Upper lobe of left lung (tissue), 4 donors: Measurements from ENCODE around the gene ZBED4.

Experiments
- EP300 ChIP-seq, 4 donors: sonication (generic); formaldehyde crosslinking; IDR thresholded peaks; one replicate each; pipeline ENCODE4 v1.5.1; 2017; ENCODE audit warnings: antibody characterized with exemption in 4 of 4, control low read depth in 2 of 4
- POLR2A ChIP-seq, 4 donors: fragments of 450-650 bp; IDR thresholded peaks; one replicate each; pipeline ENCODE4 v1.5.1; 2016 to 2017; ENCODE audit warnings: antibody characterized with exemption in 4 of 4, mild to moderate bottlenecking in 2 of 4
- POLR2AphosphoS5 ChIP-seq, 2 donors: sonication (generic); formaldehyde crosslinking; IDR thresholded peaks; one replicate each; pipeline ENCODE4 v1.5.1; 2017; ENCODE audit warnings: antibody characterized with exemption in 2 of 2
- TF ChIP-seq, protein P1 (sequence below), 6 experiments: fragments of 450-650 bp in 4 of 6; fragments of 200-600 bp in 2 of 6; sonication (generic) in 2 of 6; IDR thresholded peaks; one replicate each; pipeline ENCODE4 v1.5.1; 2016 to 2019; ENCODE audit warnings: antibody characterized with exemption in 6 of 6

GRCh38 chr22:49910229-49911155 is 56.8 kb downstream of the ZBED4 start:
- no peak for TF ChIP-seq POLR2A (IDR thresholded peaks at IDR 0.05)
- TF ChIP-seq, protein P1, sequence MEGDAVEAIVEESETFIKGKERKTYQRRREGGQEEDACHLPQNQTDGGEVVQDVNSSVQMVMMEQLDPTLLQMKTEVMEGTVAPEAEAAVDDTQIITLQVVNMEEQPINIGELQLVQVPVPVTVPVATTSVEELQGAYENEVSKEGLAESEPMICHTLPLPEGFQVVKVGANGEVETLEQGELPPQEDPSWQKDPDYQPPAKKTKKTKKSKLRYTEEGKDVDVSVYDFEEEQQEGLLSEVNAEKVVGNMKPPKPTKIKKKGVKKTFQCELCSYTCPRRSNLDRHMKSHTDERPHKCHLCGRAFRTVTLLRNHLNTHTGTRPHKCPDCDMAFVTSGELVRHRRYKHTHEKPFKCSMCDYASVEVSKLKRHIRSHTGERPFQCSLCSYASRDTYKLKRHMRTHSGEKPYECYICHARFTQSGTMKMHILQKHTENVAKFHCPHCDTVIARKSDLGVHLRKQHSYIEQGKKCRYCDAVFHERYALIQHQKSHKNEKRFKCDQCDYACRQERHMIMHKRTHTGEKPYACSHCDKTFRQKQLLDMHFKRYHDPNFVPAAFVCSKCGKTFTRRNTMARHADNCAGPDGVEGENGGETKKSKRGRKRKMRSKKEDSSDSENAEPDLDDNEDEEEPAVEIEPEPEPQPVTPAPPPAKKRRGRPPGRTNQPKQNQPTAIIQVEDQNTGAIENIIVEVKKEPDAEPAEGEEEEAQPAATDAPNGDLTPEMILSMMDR (IDR thresholded peaks at IDR 0.05) = no peak
- no peak for TF ChIP-seq EP300 (IDR thresholded peaks at IDR 0.05)
- no peak for TF ChIP-seq POLR2AphosphoS5 (IDR thresholded peaks at IDR 0.05)
